Endothelial cell (in vitro differentiated cells): Measurements from ENCODE around the gene SRBD1. TPM values are rescaled to one million over a fixed set of nuclear protein-coding genes. Genes with fewer than 3 reads are reported as not detected.
"Not testable (repeated sequence)": the region's sequence is repeated elsewhere in the genome, so short reads cannot be mapped to it uniquely, and the experiment has no call there.

Experiments
- DNase-seq: peaks from one replicate; pipeline ENCODE4 v3.0.0; 2021; ENCODE audit warnings: low spot score
- H3K27ac Mint-ChIP-seq: one replicate; pipeline ENCODE4 v1.8.0; 2021; ENCODE audit warnings: mixed read lengths, inconsistent platforms; ENCODE audit not compliant: unreplicated experiment
- H3K27me3 Mint-ChIP-seq: one replicate; pipeline ENCODE4 v1.8.0; 2021; ENCODE audit warnings: mild to moderate bottlenecking, moderate library complexity, mixed read lengths, inconsistent platforms; ENCODE audit not compliant: unreplicated experiment
- H3K36me3 Mint-ChIP-seq: one replicate; pipeline ENCODE4 v1.8.0; 2021; ENCODE audit warnings: mild to moderate bottlenecking, low read depth, mixed read lengths, inconsistent platforms; ENCODE audit not compliant: unreplicated experiment
- H3K4me1 Mint-ChIP-seq: one replicate; pipeline ENCODE4 v1.8.0; 2021; ENCODE audit warnings: mild to moderate bottlenecking, mixed read lengths, inconsistent platforms; ENCODE audit not compliant: unreplicated experiment
- H3K4me3 Mint-ChIP-seq: one replicate; pipeline ENCODE4 v1.8.0; 2021; ENCODE audit warnings: mild to moderate bottlenecking, mixed read lengths, inconsistent platforms; ENCODE audit not compliant: unreplicated experiment
- H3K9me3 Mint-ChIP-seq: one replicate; pipeline ENCODE4 v1.8.0; 2021; ENCODE audit warnings: mixed read lengths, inconsistent platforms; ENCODE audit not compliant: unreplicated experiment
- total RNA-seq: library from RNA; stranded (reverse); fragmentation: NEBNext Ultra II Directional; extraction: Animal tissue kit (Norgen Biotek cat#: 25700); gene quantifications from one replicate; pipeline ENCODE4 v1.2.1, GENCODE V29; 2021; ENCODE audit not compliant: unreplicated experiment
- TF ChIP-seq, protein P1 (sequence below): fragments of 200-600 bp; sonication (generic); IDR thresholded peaks from one replicate; pipeline ENCODE4 v1.5.0; 2021; ENCODE audit warnings: antibody characterized with exemption; ENCODE audit not compliant: unreplicated experiment

Gene SRBD1
- total RNA-seq, 1 donor from 2014 or later: 18.2 TPM

- no peak overlapping the region for H3K27ac Mint-ChIP-seq
- peaks cover 9% of the 10 kb centered on the region for H3K36me3 Mint-ChIP-seq
- TF ChIP-seq, protein P1, sequence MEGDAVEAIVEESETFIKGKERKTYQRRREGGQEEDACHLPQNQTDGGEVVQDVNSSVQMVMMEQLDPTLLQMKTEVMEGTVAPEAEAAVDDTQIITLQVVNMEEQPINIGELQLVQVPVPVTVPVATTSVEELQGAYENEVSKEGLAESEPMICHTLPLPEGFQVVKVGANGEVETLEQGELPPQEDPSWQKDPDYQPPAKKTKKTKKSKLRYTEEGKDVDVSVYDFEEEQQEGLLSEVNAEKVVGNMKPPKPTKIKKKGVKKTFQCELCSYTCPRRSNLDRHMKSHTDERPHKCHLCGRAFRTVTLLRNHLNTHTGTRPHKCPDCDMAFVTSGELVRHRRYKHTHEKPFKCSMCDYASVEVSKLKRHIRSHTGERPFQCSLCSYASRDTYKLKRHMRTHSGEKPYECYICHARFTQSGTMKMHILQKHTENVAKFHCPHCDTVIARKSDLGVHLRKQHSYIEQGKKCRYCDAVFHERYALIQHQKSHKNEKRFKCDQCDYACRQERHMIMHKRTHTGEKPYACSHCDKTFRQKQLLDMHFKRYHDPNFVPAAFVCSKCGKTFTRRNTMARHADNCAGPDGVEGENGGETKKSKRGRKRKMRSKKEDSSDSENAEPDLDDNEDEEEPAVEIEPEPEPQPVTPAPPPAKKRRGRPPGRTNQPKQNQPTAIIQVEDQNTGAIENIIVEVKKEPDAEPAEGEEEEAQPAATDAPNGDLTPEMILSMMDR: no peak
- H3K4me1 Mint-ChIP-seq: no peaks in the 10 kb centered on the region
- no peaks in the 10 kb centered on the region for H3K27me3 Mint-ChIP-seq
- H3K9me3 Mint-ChIP-seq: no peaks in the 10 kb centered on the region
- DNase-seq: no peak
- H3K4me3 Mint-ChIP-seq: no peak overlapping the region
Measured at GRCh38 chr2:45436456-45436855, 174.6 kb downstream of the SRBD1 start.

- no peak overlapping the region for H3K4me3 Mint-ChIP-seq
- DNase-seq: no peak
- H3K27me3 Mint-ChIP-seq: no peaks in the 10 kb centered on the region
- H3K4me1 Mint-ChIP-seq: no peaks in the 10 kb centered on the region
- H3K9me3 Mint-ChIP-seq: no peaks in the 10 kb centered on the region
- TF ChIP-seq, protein P1: no peak
- no peak overlapping the region for H3K27ac Mint-ChIP-seq
- H3K36me3 Mint-ChIP-seq: peaks cover 19% of the 10 kb centered on the region
Measured at GRCh38 chr2:45435316-45435715, 175.8 kb downstream of the SRBD1 start.

GRCh38 chr2:45433363-45433762, 177.7 kb downstream of the SRBD1 start:
- H3K36me3 Mint-ChIP-seq: peaks cover 19% of the 10 kb centered on the region
- H3K4me1 Mint-ChIP-seq: no peaks in the 10 kb centered on the region
- TF ChIP-seq, protein P1: no peak
- H3K9me3 Mint-ChIP-seq: no peaks in the 10 kb centered on the region
- no peak overlapping the region for H3K4me3 Mint-ChIP-seq
- no peak overlapping the region for H3K27ac Mint-ChIP-seq
- no peaks in the 10 kb centered on the region for H3K27me3 Mint-ChIP-seq
- DNase-seq: no peak

GRCh38 chr2:45432406-45432805, 178.7 kb downstream of the SRBD1 start:
- peaks cover 17% of the 10 kb centered on the region for H3K36me3 Mint-ChIP-seq
- no peaks in the 10 kb centered on the region for H3K9me3 Mint-ChIP-seq
- no peak for DNase-seq
- no peaks in the 10 kb centered on the region for H3K27me3 Mint-ChIP-seq
- no peak overlapping the region for H3K27ac Mint-ChIP-seq
- TF ChIP-seq, protein P1: no peak
- H3K4me1 Mint-ChIP-seq: no peaks in the 10 kb centered on the region
- no peak overlapping the region for H3K4me3 Mint-ChIP-seq

- not testable (repeated sequence) for H3K36me3 Mint-ChIP-seq, H3K27me3 Mint-ChIP-seq, H3K9me3 Mint-ChIP-seq, H3K4me1 Mint-ChIP-seq, H3K4me3 Mint-ChIP-seq, H3K27ac Mint-ChIP-seq, DNase-seq
Measured at GRCh38 chr2:45426025-45426424, 185.0 kb downstream of the SRBD1 start.

GRCh38 chr2:45422921-45423320, 188.1 kb downstream of the SRBD1 start:
- TF ChIP-seq, protein P1: no peak
- Mint-ChIP-seq H3K27me3 (peaks cover 3% of the 10 kb centered on the region), H3K27ac (no peak overlapping the region), H3K4me3 (no peak overlapping the region), H3K4me1 (peaks cover 7% of the 10 kb centered on the region), H3K9me3 (no peaks in the 10 kb centered on the region), H3K36me3 (no peaks in the 10 kb centered on the region)
- no peak for DNase-seq
